ENCODE results near the gene NAALADL2. TPM values are rescaled to one million over a fixed set of nuclear protein-coding genes. Genes with fewer than 3 reads are reported as not detected.
A peak's percentile ranks its signal among the peaks of the same experiment; 100 is the strongest.

NAALADL2 gene
- total RNA-seq: 10 to 100 TPM in 1 of 2 donors, 1 to 10 TPM in 1; 6.2 to 14.5 TPM

GRCh38 chr3:174859114-174859735, at the start of gene NAALADL2:
Gene NAALADL2, plus strand, starts transcription at chr3:174859334.
- H3K4me1 ChIP-seq: no peaks in the 10 kb centered on the region
- no peaks in the 10 kb centered on the region for H3K36me3 ChIP-seq (replicated peaks in 1 of 2; ENCODE audit: insufficient read depth in 1 of 2, low read depth in 2 of 2)
- H3K27ac ChIP-seq: peak within 1 kb of the TSS in 3 of 4 donors; percentile 48 to 76 (median 50)
- intact Hi-C loops (cut with DNase I): no loop called here
- H3K27me3 ChIP-seq: no peaks in the 10 kb centered on the region
- DNase-seq: peak in 1 of 4 donors; percentile 11
- H3K4me3 ChIP-seq: no peak within 1 kb of the TSS
- ATAC-seq: peak; percentile 82
- H3K9me3 ChIP-seq: no peaks in the 10 kb centered on the region
- WGBS, 2 donors: 20 to 35% methylated on average over 5 of the region's 5 CpGs
- TF ChIP-seq POLR2A (IDR thresholded peaks at IDR 0.05) (no peak), CTCF (IDR thresholded peaks at IDR 0.05) (no peak)

- Histone ChIP-seq H3K27me3 (no peaks in the 10 kb centered on the region), H3K27ac (no peak overlapping the region), H3K36me3 (replicated peaks in 1 of 2; ENCODE audit: insufficient read depth in 1 of 2, low read depth in 2 of 2) (no peaks in the 10 kb centered on the region), H3K4me3 (no peak overlapping the region), H3K9me3 (no peaks in the 10 kb centered on the region), H3K4me1 (no peaks in the 10 kb centered on the region)
- no peak for DNase-seq
- intact Hi-C loops (cut with DNase I): no loop called here
- TF ChIP-seq POLR2A (IDR thresholded peaks at IDR 0.05): no peak
- no peak for TF ChIP-seq CTCF (IDR thresholded peaks at IDR 0.05)
- no peak for ATAC-seq
Observed at GRCh38 chr3:174810254-174810653, 48.9 kb upstream of the NAALADL2 start.

- ATAC-seq (no peak), DNase-seq (no peak)
- Histone ChIP-seq H3K27me3 (no peaks in the 10 kb centered on the region), H3K27ac (no peak overlapping the region), H3K4me3 (no peak overlapping the region), H3K4me1 (no peaks in the 10 kb centered on the region), H3K9me3 (no peaks in the 10 kb centered on the region), H3K36me3 (replicated peaks in 1 of 2; ENCODE audit: insufficient read depth in 1 of 2, low read depth in 2 of 2) (no peaks in the 10 kb centered on the region)
- intact Hi-C loops (cut with DNase I): no loop called here
- no peak for TF ChIP-seq CTCF (IDR thresholded peaks at IDR 0.05)
- no peak for TF ChIP-seq POLR2A (IDR thresholded peaks at IDR 0.05)
- 77 to 79% methylated on average over 4 of the region's 4 CpGs for WGBS, 2 donors
Observed at GRCh38 chr3:174812172-174812862, 46.8 kb upstream of the NAALADL2 start.

GRCh38 chr3:174815750-174816149, 43.4 kb upstream of the NAALADL2 start:
- H3K4me1 ChIP-seq: no peaks in the 10 kb centered on the region
- no peak for DNase-seq
- no peaks in the 10 kb centered on the region for H3K36me3 ChIP-seq (replicated peaks in 1 of 2; ENCODE audit: insufficient read depth in 1 of 2, low read depth in 2 of 2)
- H3K27ac ChIP-seq: no peak overlapping the region
- TF ChIP-seq POLR2A (IDR thresholded peaks at IDR 0.05) (no peak), CTCF (IDR thresholded peaks at IDR 0.05) (no peak)
- no peak overlapping the region for H3K4me3 ChIP-seq
- intact Hi-C loops (cut with DNase I): no loop called here
- WGBS, 2 donors: 33% methylated on average over 1 of the region's 1 CpG
- H3K27me3 ChIP-seq: no peaks in the 10 kb centered on the region
- H3K9me3 ChIP-seq: no peaks in the 10 kb centered on the region
- no peak for ATAC-seq

- Histone ChIP-seq H3K9me3 (no peaks in the 10 kb centered on the region), H3K4me1 (peaks cover 7% of the 10 kb centered on the region), H3K27me3 (no peaks in the 10 kb centered on the region), H3K4me3 (no peak overlapping the region), H3K36me3 (replicated peaks in 1 of 2; ENCODE audit: insufficient read depth in 1 of 2, low read depth in 2 of 2) (no peaks in the 10 kb centered on the region), H3K27ac (no peak overlapping the region)
- intact Hi-C loops (cut with DNase I): no loop called here
- DNase-seq: no peak
- TF ChIP-seq POLR2A (IDR thresholded peaks at IDR 0.05) (no peak), CTCF (IDR thresholded peaks at IDR 0.05) (no peak)
- 77 to 95% methylated on average over 1 of the region's 1 CpG for WGBS, 2 donors
- ATAC-seq: no peak
Observed at GRCh38 chr3:174820885-174821284, 38.2 kb upstream of the NAALADL2 start.

Data from body of pancreas (tissue), 4 donors.